DND-41 (cell line): Measurements from ENCODE around the gene KXD1.

ENCODE experiments used
- ATAC-seq: fragments of 200-7000 bp; cut with Tn5 transposase; 3 replicates; pipeline ENCODE4 v1.9.1; 2021; ENCODE audit warnings: low read depth; ENCODE audit not compliant: insufficient read depth
- DNase-seq: peaks from one replicate; pipeline ENCODE4 v3.0.0-alpha.2; 2020
- H2AFZ ChIP-seq: 2 replicates; pipeline ENCODE4 v1.6.0; 2012; ENCODE audit warnings: low read depth, low read length
- H3K27ac ChIP-seq: 2 replicates; pipeline ENCODE4 v1.5.1; 2012; ENCODE audit warnings: low read length, inconsistent platforms
- H3K27me3 ChIP-seq: fragments of 200-600 bp; sonication (generic); 2 replicates; pipeline ENCODE4 v1.6.0; 2012; ENCODE audit warnings: low read length, mild to moderate bottlenecking, inconsistent platforms; ENCODE audit not compliant: insufficient read depth, poor library complexity
- H3K36me3 ChIP-seq: 2 replicates; pipeline ENCODE4 v1.5.1; 2012; ENCODE audit warnings: low read length, inconsistent platforms; ENCODE audit not compliant: insufficient read depth
- H3K4me1 ChIP-seq: 2 replicates; pipeline ENCODE4 v1.5.1; 2012; ENCODE audit warnings: mild to moderate bottlenecking, low read length; ENCODE audit not compliant: insufficient read depth
- H3K4me2 ChIP-seq: 2 replicates; pipeline ENCODE4 v1.6.0; 2012; ENCODE audit warnings: mild to moderate bottlenecking, moderate library complexity, low read length, inconsistent platforms; ENCODE audit not compliant: insufficient read depth
- H3K4me3 ChIP-seq, 2 experiments: fragments of 200-600 bp in 1 of 2; shearing (Covaris generic) in 1 of 2; 2 replicates each; pipeline ENCODE4 v1.5.1; 2012 to 2016; ENCODE audit warnings: inconsistent platforms in 2 of 2, low read length in 2 of 2, mild to moderate bottlenecking in 2 of 2, low read depth in 1 of 2, moderate library complexity in 1 of 2
- H3K79me2 ChIP-seq: 2 replicates; pipeline ENCODE4 v1.6.0; 2012; ENCODE audit warnings: low read length, inconsistent platforms; ENCODE audit not compliant: insufficient read depth
- H3K9ac ChIP-seq: 2 replicates; pipeline ENCODE4 v1.6.0; 2012; ENCODE audit warnings: low read depth, mild to moderate bottlenecking, inconsistent platforms, low read length, moderate library complexity
- H3K9me3 ChIP-seq: 2 replicates; pipeline ENCODE4 v1.5.1; 2012; ENCODE audit warnings: low read length, moderate library complexity, mild to moderate bottlenecking, inconsistent platforms; ENCODE audit not compliant: insufficient read depth, severe bottlenecking
- H4K20me1 ChIP-seq: 2 replicates; pipeline ENCODE4 v1.6.0; 2012; ENCODE audit warnings: low read length; ENCODE audit not compliant: insufficient read depth
- EZH2 ChIP-seq: IDR thresholded peaks from 3 replicates; pipeline ENCODE4 v1.6.1; 2012; ENCODE audit warnings: borderline replicate concordance, low read depth, mild to moderate bottlenecking, moderate library complexity, low read length, inconsistent platforms; ENCODE audit not compliant: severe bottlenecking
- TF ChIP-seq, protein P1 (sequence below): IDR thresholded peaks from 2 replicates; pipeline ENCODE4 v1.5.1; 2012; ENCODE audit warnings: borderline replicate concordance, low read length, moderate library complexity, mild to moderate bottlenecking; ENCODE audit not compliant: poor library complexity, severe bottlenecking; ENCODE audit errors: extremely low read depth

The KXD1 gene

DNA sequence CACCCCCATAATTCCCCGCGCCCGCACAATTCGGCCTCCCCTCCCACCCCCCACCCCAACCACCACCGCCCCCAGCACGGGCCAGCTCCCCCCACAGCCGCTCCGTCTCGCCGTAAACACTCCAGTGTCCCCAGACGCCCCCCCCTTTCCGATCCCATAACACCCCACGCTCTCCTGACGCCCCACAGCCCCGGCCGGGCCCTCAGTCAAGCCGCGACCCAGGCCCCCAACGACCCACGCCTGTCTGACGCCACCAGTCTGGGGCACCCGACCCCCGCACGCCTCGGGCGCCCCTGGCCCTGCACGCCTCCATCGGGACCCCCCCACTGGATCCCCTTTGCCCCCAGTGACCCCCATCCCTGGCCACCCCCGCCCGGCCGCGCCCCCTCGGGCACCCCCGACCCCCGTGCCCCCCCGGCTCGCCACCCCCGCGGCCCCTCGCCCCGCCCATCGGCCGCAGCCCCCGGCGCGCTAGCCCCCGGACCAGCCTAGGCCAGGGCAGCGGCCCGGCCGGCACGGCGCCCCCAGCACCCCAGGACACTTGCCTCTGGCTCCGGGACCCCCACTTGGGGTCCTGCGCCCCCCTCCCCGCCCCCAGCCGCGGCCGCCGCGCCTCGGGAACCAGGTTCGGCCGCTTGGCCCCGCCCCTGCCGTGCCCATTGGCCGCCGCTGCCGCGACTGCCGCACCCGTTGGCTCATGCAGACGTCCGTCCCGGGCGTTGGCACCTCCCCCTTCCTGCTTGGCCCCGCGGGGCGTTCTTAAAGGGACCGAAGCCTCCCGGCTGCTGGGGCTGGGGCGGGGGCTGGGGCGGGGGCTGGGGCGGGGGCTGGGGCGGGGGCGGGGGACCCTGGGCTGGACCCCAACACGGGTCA, 14.5 kb upstream of the KXD1 start, which contains the start of gene FKBP8:
FKBP8 (minus strand) TSS at position 633 of the 873 bp plus-strand sequence. CDS start 1,603 bp downstream, outside the sequence.
- H4K20me1 ChIP-seq, result no peaks in the 10 kb centered on the region
- ATAC-seq (peak; percentile 99), DNase-seq (peak; percentile 95)
- H3K9ac ChIP-seq, result peak within 1 kb of the TSS; percentile 63
- no peaks in the 10 kb centered on the region for H3K27me3 ChIP-seq
- H3K27ac ChIP-seq, result peak within 1 kb of the TSS; percentile 86
- H3K4me2 ChIP-seq, result peak within 1 kb of the TSS; percentile 96
- H3K9me3 ChIP-seq, result no peaks in the 10 kb centered on the region
- peak within 1 kb of the TSS; percentile 41 to 83; a peak in 3 of 4 replicates for H3K4me3 ChIP-seq
- H3K79me2 ChIP-seq, result peaks cover 19% of the 10 kb centered on the region
- H2AFZ ChIP-seq, result peak within 1 kb of the TSS; percentile 99
- H3K36me3 ChIP-seq, result peaks cover 33% of the 10 kb centered on the region
- peaks cover 24% of the 10 kb centered on the region for H3K4me1 ChIP-seq
- TF ChIP-seq EZH2, result no peak
- TF ChIP-seq, protein P1, sequence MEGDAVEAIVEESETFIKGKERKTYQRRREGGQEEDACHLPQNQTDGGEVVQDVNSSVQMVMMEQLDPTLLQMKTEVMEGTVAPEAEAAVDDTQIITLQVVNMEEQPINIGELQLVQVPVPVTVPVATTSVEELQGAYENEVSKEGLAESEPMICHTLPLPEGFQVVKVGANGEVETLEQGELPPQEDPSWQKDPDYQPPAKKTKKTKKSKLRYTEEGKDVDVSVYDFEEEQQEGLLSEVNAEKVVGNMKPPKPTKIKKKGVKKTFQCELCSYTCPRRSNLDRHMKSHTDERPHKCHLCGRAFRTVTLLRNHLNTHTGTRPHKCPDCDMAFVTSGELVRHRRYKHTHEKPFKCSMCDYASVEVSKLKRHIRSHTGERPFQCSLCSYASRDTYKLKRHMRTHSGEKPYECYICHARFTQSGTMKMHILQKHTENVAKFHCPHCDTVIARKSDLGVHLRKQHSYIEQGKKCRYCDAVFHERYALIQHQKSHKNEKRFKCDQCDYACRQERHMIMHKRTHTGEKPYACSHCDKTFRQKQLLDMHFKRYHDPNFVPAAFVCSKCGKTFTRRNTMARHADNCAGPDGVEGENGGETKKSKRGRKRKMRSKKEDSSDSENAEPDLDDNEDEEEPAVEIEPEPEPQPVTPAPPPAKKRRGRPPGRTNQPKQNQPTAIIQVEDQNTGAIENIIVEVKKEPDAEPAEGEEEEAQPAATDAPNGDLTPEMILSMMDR, result no peak

DNA sequence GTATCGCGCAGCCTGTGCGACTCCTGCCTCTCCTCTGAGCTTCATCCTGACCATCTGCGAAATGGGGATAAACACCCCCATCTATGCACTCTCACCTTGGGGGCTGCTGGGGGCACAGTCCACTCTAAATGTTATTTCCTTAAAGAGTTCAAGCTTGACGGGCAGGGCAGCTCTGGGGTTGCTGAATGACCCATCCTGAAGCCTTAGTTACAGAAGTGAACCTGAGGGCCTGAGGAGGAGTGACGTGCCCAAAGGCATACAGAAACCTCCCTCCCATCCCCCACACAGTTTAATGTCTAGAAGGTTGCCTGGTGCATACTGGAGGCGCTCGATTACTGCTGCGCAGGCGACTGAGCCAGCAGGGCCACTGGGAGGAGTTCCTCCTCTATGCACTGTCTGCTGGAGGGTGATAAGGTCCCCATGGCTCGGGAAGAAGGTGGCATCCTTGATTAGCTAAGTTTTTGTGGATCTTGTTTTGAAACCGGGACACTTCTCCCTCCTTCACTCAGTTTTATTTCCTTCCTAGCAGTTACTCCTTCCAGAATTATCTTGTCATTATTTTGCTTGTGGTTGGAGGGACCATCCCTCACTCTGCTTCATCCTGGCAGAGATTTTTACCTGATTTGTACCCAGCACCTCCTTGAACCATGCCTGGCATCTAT, 13.7 kb upstream of the KXD1 start:
- Histone ChIP-seq H3K4me1 (peaks cover 24% of the 10 kb centered on the region), H3K4me3 (peak overlapping the region; percentile 32 to 83; a peak in 3 of 4 replicates), H2AFZ (peak overlapping the region; percentile 99), H3K27me3 (no peaks in the 10 kb centered on the region), H3K36me3 (peaks cover 30% of the 10 kb centered on the region), H3K27ac (peak overlapping the region; percentile 86), H3K4me2 (peak overlapping the region; percentile 96), H3K9me3 (no peaks in the 10 kb centered on the region), H3K9ac (peak overlapping the region; percentile 63), H4K20me1 (no peaks in the 10 kb centered on the region), H3K79me2 (peaks cover 19% of the 10 kb centered on the region)
- TF ChIP-seq, protein P1, result peak; percentile 29
- TF ChIP-seq EZH2, result no peak
- DNase-seq (peak; percentile 64), ATAC-seq (peak; percentile 56)

DNA sequence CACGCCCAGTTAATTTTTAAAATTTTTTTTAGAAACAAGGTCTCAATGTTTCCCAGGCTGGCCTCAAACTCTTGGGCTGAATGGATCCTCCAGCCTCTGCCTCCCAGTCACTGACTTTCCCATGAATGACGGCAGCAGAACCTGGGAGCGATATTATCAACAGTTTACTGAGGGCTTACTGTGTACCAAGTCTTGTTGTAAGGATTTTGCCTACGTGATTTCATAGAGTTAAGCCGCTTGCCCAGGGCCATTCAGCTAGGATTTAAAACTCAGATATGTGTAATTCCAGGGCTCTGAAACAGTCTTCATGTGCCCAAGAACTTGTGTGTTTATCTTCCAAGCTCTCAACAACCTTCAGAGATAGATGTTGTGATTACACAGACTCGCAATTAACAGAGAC, 6.0 kb upstream of the KXD1 start:
- no peak overlapping the region for H3K4me3 ChIP-seq
- H3K4me1 ChIP-seq, result no peaks in the 10 kb centered on the region
- TF ChIP-seq EZH2, result no peak
- TF ChIP-seq, protein P1, result no peak
- H3K36me3 ChIP-seq, result no peaks in the 10 kb centered on the region
- no peak overlapping the region for H3K27ac ChIP-seq
- H3K79me2 ChIP-seq, result no peaks in the 10 kb centered on the region
- H2AFZ ChIP-seq, result no peak overlapping the region
- H3K9me3 ChIP-seq, result no peaks in the 10 kb centered on the region
- H3K4me2 ChIP-seq, result no peak overlapping the region
- no peak for ATAC-seq
- no peaks in the 10 kb centered on the region for H3K27me3 ChIP-seq
- H4K20me1 ChIP-seq, result no peaks in the 10 kb centered on the region
- no peak overlapping the region for H3K9ac ChIP-seq
- no peak for DNase-seq
